CD4-positive, alpha-beta T cell treated with Interferon alpha-2 for 1 hour (primary cell): ENCODE data around the gene BARX2.

ENCODE experiments used
- DNase-seq, 2 donors: peaks; one replicate each; pipeline ENCODE4 v3.0.0-alpha.2; 2020 to 2022

BARX2 gene

DNA sequence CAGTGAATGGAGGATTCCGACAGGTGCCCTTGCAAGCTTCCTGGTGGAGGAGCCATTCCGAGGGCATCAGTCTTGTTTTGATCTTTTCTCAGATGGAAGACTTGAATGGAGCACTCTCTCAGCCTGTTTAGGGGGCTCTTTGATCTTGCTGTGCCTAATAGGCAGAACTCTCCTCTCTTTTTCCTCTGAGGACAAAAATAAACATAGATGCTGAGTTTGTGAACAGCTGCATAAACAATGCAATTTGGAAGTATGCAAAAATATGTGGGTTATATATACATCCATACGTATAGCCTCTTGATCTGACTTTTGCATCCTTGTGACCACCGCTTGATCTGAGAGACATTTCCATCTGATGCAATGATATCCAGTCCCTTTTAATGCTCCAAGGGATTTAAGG, 29.1 kb downstream of the BARX2 start:
- DNase-seq, result no peak

DNA sequence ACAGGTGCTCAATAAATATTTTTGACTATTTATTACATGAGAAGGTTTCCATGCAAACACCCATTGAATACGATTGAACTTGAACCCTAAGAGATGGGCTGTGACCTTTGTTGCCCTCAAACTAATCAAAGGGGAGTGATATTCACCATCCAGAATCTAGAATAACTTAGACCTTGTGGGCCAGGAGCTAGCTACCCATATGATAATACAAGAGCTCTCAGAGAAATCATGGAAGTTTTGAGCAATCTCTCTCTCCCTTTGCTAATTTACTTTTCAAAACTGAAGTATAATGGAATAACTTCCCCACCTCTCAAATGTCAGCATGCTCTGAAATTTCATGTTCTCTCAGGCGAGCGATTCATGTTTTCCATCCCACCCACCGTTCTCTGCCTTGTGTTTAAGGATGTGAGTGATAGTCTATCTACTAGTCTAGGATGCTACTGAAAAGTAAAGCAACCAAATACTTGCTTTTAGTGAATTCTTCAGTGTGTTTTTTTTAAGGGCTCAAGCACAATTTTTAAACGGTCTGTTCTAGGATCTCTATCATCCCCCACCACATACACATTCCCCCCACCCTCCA, 33.3 kb downstream of the BARX2 start:
- no peak for DNase-seq

- DNase-seq, result no peak
Measured at GRCh38 chr11:129410395-129410960, 34.8 kb downstream of the BARX2 start.

DNA sequence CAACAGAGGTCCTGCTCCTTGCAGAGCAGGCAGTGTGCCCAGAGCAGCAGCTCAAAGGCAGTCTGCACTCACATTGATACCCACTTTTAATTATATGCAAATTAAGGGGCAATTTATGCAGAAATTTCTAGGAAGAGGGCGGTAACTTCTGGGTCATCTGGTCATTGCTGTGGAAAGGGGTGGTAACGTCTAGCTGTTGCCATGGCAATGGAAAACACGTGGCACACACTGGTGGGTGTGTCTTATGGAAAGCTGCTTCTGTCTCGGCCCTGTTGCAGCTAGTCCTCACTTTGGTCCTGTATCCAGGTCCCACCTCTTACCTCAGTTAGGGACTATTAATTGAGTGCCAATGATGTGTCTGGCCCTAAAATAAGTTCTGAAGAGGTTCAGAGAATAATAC, 36.8 kb downstream of the BARX2 start:
- no peak for DNase-seq

DNA sequence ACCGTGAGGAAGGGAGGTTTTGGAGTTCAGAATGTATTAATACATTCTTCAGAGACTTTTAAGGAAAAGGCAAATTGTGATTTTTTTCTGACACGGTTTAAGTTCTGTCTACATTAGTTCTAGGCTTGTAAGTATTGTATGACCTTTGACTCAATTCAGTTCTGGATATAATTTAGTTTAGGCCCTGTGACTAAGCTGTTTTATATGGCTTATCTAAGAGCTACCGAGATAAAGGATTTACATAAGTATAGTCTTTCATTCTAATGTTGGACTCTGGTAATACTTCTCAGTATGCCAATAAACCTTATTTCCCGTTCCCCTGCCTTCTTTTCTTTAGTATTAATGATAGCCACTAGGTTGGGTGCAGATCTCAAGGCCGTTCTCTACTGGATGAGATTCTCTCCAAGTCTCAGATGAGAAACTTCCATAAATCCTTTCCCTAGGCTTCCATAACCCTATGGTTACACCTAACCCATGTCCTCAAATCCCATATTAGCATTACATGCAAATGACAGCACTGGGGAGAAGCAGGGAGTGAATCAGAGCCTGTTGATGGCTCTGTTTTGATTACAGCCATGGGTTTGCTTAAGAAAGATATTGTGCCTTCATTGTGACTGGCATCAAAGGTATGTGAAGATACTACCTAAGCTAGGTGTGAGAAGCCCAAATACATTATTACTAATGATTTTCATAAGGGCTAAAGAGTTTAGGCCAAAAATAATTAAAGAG, 38.7 kb downstream of the BARX2 start:
- DNase-seq, result no peak

- no peak for DNase-seq
Measured at GRCh38 chr11:129416080-129416820, 40.6 kb downstream of the BARX2 start.

DNA sequence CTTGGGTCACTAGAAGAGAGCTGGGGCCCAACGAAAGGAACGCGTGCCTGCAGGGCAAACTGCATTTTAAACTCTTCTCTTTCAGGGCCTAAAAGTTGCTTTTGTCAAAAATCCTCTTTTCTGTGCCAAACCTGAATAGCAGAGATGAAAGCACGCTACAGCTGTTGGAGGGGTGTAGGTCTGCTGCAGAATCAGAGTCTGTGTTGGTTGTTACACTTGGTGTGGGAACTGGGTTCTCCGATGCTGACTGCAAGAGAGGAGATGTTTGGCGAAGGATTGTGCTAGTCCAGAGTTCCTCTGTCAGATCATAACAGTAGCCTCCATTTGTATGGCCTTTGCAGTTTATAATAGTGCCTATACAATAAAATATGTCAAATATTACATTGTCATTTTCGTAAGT, 41.8 kb downstream of the BARX2 start:
- DNase-seq, result no peak

DNA sequence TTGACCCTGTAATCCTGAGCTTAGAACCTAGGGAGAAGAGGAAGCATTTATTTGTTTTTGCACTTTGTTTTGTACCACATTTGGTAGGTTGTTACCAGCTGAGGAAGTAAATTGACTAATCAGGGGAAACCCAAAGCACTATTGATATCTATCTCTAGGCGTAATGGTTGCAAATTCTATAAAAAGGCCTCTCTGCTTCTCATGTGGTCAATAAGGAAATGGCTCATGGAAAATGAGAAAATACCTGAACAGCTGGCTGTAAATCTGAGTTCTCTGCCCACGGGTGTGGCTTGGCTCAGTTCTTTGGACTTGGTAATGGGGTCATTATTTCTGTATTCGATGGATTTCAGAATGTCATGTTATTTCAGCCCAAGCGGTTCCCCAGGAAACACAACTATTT, 42.4 kb downstream of the BARX2 start:
- no peak for DNase-seq

GRCh38 chr11:129419386-129419785, 43.7 kb downstream of the BARX2 start:
- DNase-seq, result no peak

DNA sequence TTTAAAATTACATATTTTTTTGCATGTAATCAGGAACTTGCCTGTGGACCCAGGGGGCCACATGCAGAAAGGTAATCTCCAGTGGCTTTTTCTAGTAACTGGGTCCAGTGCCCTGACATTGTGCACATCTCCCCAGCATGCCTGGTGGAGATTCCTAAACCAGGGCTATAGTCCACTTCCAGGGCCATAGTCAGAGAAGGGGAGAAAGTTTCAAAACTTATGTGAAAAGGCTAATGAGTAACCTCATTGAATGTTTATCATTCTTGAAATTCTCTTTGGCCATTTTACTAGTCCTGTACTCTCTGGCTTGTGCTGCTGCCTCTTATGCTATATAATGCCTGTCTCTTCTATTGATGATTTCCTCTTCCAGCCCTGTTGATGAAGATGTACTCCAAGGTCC, 47.8 kb downstream of the BARX2 start:
- no peak for DNase-seq

DNA sequence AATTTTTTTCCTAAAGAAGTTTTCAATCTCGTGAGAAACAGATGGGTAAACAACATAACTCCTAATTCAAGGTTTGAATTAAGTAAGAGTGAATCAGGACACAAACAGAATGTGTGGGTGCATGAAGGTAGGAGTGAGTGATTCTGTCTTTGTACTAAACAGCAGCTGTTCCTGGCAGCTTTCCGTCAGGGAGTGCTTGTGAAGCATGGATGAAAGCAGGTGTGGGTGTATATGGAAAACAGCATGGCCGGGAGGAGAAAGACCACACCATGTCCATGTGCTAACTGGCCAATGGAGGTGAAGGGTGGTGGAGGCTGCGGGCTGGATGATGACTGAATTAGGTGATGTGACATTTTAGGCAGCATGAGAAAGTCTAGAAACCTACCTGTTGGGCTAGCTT, 49.6 kb downstream of the BARX2 start:
- DNase-seq, result no peak

- DNase-seq, result no peak
Measured at GRCh38 chr11:129426038-129426437, 50.4 kb downstream of the BARX2 start.

- DNase-seq, result no peak
Measured at GRCh38 chr11:129426776-129427175, 51.1 kb downstream of the BARX2 start.

DNA sequence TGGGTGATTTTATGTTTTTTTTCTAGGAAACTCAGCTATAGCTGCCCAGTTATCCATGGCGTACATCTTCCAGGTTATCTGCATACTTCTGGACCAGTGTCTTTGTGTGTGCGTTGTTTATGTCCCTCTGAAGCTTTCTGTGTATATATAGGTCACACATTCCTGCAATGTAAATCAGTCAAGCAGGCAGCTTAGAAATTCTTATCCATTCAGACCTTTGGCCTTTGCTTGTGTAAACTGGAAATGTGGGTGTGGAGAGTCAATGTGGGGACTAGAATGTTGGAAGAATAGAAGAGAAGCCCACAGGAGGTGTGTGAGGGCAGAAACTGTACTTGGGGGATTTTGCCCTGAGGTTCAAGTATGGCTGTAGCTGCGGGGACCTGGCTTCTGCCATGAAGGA, 51.7 kb downstream of the BARX2 start:
- DNase-seq, result no peak

DNA sequence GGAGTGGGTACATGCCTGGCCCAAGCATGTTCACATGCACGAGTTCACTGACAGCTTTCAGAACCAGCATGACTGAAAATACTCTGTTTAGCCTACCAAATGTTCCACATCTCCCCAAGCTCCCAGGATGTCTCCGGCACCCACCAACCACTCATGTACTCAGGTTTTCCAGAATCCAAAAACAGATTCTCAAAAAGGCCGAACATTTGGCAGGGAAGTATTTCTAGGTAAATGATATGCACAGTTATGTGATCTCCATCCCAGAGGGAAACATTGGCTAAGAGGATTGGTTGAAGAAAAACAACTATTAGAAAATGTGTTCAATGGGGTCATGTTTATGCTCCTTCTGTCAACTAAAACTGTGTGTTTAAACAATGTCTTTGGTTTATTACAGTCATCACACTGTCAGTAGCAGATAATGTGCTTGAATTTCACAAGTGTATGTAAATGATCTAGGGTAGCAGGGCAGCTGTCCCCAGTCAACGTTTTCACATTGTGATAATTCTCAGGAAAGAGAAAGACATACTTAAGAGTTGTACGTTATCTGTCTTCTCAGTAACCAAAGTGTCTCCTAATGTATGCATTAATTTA, 52.3 kb downstream of the BARX2 start:
- DNase-seq, result no peak

- no peak for DNase-seq
Measured at GRCh38 chr11:129428557-129428956, 52.9 kb downstream of the BARX2 start.

GRCh38 chr11:129434641-129435498, 59.2 kb downstream of the BARX2 start:
- no peak for DNase-seq

DNA sequence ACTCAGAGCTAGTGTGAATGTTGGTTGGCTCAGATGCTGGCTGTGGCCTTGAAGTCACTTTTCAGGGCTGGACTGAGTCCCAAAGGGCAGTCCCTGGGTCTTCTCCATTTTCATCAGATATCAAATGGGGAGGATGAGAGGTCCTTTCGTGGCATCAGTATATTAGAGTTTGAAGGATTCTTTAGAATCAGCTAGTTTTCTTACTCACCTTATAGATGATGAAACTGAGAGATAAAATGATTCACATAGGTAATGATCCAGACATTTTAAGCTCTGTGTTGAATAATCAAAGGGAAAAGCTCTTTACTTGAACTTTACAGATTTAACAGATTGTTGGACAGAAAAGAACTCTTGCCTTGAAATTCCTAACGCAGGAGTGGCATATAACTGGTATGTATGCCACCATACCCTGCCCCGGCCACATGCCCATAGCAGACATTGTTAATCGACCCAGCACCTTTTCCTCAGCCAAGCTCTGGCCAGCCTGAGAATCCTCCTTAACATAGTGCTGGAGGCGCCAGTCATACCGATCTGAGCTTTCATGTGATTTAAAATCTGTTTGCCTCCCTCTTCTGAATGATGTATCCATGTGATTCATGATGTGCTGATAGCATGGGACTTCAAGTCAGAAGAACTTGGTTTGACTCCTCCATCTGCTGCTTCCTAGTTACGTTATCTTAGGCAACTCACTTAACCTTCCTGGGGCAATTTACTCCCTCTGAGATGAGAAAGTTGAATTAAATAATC, 60.0 kb downstream of the BARX2 start:
- no peak for DNase-seq

GRCh38 chr11:129436573-129436972, 60.9 kb downstream of the BARX2 start:
- DNase-seq, result no peak

GRCh38 chr11:129440028-129440713, 64.5 kb downstream of the BARX2 start:
- no peak for DNase-seq

DNA sequence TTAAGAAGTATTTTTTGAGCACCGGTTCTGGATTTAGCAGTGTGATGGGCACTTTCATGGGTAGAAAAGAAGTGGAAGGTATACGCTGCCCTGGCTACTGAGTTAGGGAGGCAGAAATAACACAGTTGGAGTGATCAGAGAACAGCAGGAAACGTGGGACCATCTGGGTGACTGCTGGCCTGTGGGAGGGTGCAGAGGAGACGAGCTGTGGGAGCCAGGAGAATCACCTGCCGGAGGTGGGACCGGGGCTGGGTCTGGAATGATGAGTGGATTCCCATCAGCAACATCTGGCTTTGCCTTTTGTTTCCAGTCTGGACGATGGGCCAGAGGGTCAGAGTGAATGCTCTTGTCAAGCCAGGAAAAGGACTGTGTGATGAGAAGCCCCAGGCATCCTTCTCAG, 66.5 kb downstream of the BARX2 start:
- no peak for DNase-seq
